GM19328 (cell line): ENCODE measurements around the gene NISCH.

Experiments used
- ATAC-seq: cut with Tn5 transposase; IDR thresholded peaks from one replicate; pipeline ENCODE4 v1.9.1; 2021; ENCODE audit warnings: mild to moderate bottlenecking, moderate library complexity; ENCODE audit not compliant: unreplicated experiment

Gene NISCH

DNA sequence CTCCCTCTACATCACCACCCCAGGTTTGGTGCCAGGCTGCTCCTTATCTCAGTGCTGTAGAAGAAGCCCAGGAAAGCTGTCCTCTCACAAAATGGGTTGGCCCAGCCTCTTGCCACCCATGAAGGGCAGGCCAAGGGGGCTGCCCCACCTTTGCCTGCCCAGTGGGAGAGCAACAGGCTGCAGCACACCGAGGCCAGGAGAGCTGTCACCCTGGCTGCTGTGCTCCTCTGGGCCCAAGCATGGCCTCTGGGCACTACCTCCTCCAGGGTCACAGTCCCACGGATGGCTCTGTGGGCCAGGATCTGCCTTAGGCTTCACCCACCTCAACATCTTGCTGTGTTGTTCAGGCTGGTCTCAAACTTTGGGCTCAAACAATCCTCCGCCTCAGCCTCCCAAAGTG lies 33.3 kb downstream of the NISCH start:
- ATAC-seq = no peak

DNA sequence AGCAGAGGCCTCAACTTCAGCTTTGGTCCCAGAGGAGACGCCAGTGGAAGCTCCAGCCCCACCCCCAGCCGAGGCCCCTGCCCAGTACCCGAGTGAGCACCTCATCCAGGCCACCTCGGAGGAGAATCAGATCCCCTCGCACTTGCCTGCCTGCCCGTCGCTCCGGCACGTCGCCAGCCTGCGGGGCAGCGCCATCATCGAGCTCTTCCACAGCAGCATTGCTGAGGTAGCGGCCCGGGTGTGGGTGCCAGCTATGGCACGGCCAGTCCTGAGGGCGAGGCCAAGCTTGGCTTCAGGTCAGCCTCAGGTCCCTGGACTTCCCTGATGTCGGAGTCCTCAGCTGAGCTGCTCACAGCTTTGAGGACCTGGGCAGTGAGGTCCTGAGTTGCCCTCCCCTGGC lies 34.0 kb downstream of the NISCH start:
- ATAC-seq = no peak

DNA sequence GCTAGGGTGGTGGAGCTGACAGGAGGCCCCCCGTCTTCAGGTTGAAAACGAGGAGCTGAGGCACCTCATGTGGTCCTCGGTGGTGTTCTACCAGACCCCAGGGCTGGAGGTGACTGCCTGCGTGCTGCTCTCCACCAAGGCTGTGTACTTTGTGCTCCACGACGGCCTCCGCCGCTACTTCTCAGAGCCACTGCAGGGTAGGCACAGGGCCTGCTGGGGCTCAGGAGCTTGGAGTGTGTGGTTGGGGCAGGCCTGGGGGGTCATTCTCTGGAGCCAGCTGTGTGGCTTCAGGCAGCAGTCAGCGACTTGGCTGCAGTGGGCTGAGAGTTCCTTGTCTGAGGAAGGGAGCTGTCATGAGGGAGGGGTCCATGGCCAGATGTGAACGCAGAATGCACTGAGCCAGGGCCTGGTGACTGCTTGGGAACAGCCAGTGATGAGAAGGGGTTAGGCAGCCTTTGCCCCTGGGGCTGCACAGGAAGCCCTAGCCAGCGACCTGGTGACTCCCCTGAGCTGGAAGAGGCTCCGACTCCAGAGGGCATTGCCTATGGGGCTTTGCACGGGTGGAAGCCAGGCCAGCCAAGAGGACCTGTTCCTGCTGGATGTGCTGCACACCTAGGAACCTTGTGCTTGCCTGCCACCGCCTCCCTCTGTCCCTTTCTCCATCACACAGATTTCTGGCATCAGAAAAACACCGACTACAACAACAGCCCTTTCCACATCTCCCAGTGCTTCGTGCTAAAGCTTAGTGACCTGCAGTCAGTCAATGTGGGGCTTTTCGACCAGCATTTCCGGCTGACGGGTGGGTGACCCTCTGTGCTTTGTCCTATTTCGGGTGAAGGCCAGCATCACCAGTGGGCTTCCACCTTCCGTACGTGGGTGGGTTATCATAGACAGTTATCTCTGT lies 34.9 kb downstream of the NISCH start:
- ATAC-seq = no peak

DNA sequence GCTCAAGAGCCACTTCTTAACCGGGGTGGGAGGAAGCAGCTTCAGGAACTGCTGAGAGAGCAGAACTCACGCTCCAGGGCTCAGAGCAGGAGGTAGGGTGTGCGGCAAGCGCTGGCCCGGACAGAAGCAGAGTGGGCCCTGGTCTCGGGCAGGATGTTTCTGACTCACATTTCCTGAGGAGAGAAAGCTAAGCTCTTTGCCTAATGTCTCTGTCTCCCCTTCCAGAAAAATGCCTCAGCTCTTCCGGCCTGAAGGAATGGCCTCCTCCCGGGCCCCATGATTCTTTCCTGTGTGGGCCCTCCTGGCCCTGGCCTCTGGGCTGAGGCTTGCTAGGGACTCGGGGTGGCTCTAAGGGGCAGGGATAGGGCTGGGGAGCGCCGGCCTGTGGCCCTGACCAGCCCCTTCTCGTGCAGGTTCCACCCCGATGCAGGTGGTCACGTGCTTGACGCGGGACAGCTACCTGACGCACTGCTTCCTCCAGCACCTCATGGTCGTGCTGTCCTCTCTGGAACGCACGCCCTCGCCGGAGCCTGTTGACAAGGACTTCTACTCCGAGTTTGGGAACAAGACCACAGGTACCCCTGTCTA lies 35.6 kb downstream of the NISCH start:
- ATAC-seq = no peak

DNA sequence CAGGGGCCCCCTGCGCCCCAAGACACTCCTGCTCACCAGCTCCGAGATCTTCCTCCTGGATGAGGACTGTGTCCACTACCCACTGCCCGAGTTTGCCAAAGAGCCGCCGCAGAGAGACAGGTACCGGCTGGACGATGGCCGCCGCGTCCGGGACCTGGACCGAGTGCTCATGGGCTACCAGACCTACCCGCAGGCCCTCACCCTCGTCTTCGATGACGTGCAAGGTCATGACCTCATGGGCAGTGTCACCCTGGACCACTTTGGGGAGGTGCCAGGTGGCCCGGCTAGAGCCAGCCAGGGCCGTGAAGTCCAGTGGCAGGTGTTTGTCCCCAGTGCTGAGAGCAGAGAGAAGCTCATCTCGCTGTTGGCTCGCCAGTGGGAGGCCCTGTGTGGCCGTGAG lies 36.7 kb downstream of the NISCH start:
- ATAC-seq = no peak

DNA sequence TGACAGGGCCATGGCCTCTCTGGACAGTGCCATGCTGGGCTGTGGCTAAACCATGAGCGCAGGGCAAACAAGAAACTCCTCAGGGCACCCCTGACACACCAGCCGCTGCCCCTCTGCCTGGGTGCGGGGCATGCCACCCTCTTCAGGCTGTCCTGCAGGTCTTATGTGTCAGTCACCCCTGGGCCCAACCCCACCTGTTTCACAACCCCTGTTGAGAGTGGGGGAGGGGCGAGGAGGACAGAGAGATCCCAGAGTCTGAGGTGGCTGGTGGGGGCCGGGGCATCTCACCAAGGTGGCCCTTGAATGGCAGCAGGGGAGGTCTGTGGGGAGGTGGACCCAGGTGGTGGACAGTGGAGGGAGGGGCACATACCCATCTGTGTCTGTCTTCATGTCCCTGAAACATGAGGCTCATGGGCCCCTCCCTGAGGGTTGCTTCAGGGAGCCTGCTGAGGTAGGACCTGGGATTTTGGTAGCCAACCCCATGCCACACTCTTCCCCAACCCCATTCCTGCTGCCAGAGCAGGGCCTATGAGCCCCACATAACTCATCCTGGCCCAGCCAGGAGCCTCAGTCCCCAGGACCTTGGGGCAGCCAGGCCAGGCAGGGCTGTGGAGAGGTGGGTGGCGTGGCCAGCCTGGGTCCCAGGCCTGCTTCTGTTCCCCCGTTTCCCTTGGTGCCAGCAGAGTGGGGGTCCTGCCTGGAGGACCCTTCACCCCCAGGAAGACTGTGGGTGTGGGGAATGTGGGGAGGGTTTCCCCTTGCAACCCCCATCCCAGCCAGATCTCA lies 38.0 kb downstream of the NISCH start:
- ATAC-seq = no peak

DNA sequence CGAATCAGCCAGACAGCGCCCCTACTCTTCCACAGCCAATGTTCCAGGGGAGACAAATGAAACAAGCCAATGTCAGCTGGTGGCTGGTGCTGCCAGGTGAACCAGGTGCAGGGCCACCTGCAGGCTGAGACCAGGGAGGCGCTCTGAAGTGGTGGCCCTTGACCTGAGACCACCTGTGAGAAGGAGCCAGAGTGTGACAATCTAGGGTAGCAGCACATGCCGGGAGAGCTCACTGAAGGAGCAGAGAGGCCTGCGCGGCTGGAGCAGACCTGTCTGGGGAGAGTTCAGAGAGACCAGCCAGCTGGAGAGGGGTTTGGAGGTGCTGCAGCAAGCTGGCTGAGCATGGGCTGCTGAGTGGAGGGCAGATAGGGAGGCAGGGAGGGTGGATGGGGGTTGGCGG lies 39.0 kb downstream of the NISCH start:
- no peak for ATAC-seq

DNA sequence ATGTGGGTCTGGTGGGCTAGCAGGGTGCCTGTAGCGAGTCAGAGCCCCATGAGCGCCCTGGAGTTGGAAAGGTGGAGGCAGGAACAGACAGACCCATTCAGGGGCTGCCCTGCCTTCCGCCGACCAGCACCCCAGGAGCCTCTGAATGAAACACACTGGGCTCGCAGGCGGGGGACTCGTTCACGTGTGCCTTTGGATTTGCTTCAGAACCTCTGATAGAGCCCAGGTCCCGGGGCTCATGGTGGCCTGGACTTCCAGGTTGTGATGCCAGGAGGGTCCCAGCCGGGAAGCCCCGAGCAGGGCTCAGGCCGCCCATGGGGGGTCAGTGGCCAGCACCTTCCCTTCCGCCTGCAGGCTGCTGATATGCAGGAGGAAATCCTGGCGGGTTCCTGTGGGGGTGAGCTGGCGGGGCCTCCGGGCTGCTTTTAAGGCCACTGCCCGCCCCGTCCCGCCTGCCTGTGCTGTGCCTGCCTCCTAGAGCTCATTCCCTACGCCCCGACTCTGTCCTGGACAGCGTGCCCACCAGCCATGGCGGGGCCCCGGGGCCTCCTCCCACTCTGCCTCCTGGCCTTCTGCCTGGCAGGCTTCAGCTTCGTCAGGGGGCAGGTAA lies 39.6 kb downstream of the NISCH start, which contains the start of gene STAB1:
Gene STAB1 (plus strand): TSS at position 453 of the 610 bp plus-strand sequence. CDS start 76 bp downstream, at position 529.
- no peak for ATAC-seq

DNA sequence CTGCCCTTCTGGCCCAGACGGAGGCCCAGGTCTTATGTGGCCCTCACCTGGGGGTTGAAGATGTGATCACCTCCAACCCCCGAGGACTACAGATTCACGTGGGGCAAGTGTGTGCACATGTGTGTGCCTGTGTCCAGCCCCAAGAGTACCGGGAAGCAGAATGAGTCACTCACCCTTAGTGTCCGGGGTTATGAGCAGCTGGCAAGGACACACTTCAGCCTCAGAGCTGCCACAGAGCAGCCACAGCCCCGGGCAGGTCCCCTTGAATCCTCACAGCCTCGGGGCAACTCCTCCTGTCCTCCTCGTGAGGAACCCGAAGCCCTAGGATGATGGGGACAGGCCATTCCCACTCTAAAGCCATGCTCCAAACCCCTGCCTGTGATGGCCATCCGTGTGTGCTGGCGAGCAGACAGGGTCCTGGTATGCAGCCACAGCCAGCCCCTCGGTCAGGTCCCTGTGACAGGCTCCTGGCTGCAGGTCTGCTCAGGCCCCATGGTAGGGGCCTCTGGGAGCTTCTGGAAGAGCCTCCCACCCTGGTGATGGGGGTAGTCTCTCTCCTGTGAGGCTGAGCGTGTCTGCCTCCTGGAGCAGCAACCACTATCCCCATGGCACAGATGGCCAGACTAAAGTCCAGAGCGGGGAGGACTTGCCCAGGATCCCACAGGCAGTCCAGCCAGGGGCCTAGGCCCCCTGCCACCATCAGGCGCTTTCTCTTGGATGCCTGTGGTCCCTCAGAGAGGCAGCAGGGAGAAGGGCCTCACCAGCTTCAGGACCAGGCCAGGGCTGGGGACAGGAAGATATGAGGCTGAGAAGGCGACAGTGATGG lies 40.6 kb downstream of the NISCH start:
- ATAC-seq = no peak

DNA sequence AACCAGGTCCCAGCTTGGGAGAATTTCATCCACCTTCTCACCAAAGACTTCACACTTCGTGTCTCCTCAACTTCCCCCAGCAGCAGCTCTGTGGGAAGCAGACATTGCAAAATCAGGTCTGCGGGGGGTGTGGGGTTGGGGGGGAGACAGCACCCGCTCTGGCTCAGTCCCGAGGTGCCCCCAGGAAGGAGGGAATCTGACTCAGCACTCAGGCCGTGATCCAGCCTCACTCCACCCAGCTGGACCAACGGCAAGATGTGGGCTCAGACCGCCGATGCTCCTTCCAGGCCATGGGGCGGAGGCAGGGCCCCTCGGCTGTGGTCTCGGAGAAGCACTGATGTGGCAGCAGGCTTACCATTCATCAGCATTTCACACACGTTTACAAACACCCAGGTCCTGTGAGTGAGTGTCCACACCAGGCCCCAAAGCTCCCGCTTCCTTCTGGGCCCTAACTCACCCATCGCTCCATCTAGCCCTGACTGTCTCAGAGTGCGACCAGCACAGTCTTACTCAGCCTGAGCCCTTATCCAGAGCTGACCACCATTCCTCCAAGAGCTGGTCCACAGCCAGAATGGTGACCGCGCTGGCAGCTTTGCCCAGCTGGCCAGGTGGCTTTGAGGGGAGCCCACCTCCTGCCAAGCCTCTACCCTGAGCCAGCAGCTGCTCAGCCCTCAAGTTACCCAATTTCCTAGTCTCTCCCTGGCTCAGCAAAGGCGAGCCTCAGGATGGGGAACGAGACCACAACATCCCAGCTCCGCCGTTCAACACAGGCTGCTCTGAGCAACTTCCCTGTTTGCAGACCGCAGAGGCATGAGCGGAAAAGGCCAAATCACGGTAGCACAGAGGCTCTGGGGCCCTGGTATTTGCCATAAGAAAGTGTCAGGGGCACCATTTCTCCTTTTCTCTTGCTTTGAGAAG lies 43.0 kb downstream of the NISCH start:
- ATAC-seq = no peak

DNA sequence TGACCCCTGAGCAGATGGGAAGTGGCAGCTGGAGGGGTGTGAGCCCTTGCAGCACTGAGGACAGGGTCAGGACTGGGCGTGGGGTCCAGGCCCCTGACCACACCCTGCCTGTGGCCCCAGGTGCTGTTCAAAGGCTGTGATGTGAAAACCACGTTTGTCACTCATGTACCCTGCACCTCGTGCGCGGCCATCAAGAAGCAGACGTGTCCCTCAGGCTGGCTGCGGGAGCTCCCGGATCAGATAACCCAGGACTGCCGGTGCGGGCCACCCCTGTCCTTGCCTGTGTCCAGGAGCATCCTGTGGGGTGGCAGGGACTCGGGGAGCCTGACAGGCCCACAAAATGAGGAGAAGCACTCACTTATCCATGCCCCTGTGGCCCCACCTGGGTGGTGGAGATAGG lies 45.6 kb downstream of the NISCH start:
- ATAC-seq = no peak

DNA sequence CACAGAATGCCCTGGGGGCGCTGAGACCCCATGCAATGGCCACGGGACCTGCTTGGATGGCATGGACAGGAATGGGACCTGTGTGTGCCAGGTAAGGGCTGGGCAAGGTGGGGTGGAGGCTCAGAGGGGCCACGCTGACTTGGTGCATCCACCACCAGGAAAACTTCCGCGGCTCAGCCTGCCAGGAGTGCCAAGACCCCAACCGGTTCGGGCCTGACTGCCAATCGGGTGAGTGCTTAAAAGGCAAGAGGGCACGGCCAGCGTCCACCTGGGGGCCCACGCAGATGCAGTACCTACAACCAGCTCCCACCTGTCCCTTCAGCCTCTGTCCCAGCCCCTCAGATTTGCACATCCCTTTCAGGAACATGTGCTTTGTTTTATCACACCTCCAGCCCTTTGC lies 46.6 kb downstream of the NISCH start:
- ATAC-seq = no peak

DNA sequence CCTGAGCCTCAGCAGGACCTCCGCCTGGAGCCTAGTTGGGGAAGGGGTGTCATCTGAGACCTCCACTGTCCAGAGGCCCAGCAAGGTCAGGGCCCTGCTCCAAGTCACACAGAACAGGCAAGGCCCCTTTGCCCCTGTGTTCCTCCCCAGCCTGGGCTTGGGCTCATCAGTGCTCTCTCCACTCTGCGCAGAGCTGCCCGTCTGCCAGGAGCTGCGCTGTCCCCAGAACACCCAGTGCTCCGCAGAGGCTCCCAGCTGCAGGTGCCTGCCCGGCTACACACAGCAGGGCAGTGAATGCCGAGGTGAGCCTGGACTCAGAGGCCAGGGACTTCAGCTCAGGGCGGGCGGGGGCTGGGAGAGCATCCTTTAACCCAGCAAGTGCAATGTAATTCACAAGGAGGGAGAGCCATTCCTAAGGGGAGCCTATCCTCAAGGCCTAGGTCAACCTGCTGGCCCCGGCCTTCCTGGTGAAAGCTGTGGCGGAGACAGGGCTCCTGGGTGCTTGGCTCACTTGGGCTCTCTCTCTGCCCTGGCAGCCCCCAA lies 47.5 kb downstream of the NISCH start:
- no peak for ATAC-seq

DNA sequence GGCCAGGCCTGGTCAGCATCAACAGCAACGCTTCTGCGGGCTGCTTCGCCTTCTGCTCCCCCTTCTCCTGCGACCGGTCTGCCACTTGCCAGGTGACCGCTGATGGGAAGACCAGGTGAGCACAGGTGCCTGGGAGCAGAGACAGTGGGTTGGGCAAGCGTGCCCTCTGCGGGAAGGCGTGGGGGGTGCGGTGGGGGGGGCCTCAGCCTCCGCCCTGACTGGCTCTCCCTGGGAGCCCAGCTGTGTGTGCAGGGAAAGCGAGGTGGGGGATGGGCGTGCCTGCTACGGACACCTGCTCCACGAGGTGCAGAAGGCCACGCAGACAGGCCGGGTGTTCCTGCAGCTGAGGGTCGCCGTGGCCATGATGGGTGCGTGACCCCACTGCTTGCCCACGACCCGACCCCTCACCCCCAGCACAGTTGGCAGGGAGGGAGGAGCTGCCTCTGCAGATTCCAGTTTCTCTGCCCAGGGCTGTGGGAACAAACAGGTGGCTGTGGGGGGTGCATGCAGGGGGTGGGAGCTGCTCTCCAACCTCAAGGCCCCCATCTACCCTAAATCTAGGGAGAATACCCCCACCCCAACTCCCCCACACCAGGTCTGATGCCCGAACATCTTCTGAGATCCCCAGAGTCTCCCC lies 48.5 kb downstream of the NISCH start:
- ATAC-seq = no peak

DNA sequence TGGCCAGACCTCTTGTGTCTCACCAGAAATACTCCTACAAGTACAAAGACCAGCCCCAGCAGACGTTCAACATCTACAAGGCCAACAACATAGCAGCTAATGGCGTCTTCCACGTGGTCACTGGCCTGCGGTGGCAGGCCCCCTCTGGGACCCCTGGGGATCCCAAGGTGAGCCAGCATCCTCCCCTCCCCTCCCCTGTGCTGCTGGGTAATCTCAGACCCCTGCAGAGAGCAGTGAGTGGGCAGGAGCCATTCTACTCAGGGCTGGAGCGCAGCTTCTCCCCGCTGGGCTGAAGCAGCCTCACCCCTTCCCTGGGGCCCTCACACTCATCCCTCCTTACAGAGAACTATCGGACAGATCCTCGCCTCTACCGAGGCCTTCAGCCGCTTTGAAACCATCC lies 49.6 kb downstream of the NISCH start:
- ATAC-seq = no peak

DNA sequence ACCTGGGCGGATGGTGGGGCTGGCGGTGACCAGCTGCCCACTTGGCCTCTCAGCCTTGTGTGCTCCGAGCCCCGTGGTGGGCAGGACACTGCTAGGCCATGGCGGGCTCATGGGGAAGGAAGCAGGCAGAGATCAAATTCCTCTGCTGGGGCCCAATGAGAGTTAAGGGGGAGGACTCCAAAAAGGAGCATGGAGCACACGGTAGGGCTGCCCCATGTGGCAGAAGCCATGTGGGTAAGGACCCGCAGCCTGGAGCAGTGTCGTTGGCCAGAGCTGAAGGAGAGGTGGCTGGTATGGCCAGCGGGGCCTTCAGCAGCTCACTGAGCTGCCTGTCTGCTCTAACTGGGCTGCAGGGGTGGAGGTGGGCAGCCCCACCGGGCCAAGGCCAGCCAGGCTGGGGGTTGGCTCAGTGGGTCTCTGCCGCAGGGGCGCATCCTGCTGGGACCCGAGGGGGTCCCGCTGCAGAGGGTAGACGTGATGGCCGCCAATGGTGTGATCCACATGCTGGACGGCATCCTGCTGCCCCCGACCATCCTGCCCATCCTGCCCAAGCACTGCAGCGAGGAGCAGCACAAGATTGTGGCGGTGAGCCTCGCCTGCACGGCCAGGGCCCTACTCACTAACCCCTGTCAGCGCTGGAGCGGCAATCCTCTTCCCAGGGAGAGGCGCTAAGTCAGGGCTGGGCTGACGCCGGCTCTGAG lies 51.0 kb downstream of the NISCH start:
- no peak for ATAC-seq

DNA sequence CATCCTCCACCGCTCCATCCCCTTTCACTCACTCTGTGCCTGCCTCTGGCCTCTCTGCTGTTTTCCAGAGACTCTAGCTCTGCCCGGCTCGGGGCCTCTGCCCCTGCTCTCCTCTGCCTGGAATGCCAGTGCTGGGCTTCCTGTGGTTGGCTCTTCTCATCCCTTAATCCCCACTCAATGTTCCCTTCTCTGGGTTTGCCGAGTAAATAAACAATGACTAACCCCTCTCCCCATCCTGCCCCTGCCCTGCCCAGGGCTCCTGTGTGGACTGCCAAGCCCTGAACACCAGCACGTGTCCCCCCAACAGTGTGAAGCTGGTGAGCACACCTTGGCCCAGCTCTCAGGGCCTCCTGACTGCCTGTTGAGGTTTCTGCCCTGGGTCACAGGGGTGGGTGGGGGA lies 52.0 kb downstream of the NISCH start:
- no peak for ATAC-seq

DNA sequence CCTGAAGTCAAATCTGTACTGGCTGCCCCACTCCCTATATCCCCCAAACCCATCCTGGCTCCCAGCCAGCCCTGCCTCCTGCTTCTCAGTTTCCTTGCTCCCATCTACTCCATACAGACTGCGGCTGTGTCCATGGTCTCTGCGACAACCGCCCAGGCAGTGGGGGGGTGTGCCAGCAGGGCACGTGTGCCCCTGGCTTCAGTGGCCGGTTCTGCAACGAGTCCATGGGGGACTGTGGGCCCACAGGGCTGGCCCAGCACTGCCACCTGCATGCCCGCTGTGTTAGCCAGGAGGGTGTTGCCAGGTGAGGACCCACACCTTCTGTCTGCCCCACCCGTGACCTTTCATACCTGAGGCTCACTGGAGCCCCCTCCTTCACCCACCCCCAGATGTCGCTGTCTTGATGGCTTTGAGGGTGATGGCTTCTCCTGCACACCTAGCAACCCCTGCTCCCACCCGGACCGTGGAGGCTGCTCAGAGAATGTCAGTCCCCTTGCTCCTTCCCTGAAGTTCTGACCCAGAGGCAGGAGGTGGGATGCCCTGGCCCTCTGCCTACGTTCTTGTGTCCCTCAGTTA lies 54.4 kb downstream of the NISCH start:
- ATAC-seq = no peak
